Epidermal melanocyte (primary cell): Measurements from ENCODE around the gene TSPEAR.

ENCODE experiments used
- DNase-seq: peaks from one replicate; pipeline ENCODE4 v3.0.0; 2011; ENCODE audit warnings: low spot score; ENCODE audit not compliant: insufficient read length

Gene TSPEAR

GRCh38 chr21:44455524-44456213 lies 255.7 kb downstream of the TSPEAR start:
- no peak for DNase-seq

GRCh38 chr21:44454747-44455523 lies 256.4 kb downstream of the TSPEAR start, which contains the start of gene LRRC3:
Gene LRRC3, plus strand, starts transcription at chr21:44455510. Its CDS starts 1,135 bp downstream, at chr21:44456645.
- DNase-seq, result peak; percentile 76

- DNase-seq, result no peak
Observed at GRCh38 chr21:44454058-44454457, 257.3 kb downstream of the TSPEAR start.

GRCh38 chr21:44453120-44453519 lies 258.3 kb downstream of the TSPEAR start:
- no peak for DNase-seq

GRCh38 chr21:44450999-44451398 lies 260.4 kb downstream of the TSPEAR start:
- no peak for DNase-seq

- no peak for DNase-seq
Observed at GRCh38 chr21:44450402-44450801, 261.0 kb downstream of the TSPEAR start.

- DNase-seq, result no peak
Observed at GRCh38 chr21:44449473-44450363, 261.7 kb downstream of the TSPEAR start.

GRCh38 chr21:44448651-44449131 lies 262.7 kb downstream of the TSPEAR start:
- no peak for DNase-seq
